ENCODE results near the gene IPO8.

DNA sequence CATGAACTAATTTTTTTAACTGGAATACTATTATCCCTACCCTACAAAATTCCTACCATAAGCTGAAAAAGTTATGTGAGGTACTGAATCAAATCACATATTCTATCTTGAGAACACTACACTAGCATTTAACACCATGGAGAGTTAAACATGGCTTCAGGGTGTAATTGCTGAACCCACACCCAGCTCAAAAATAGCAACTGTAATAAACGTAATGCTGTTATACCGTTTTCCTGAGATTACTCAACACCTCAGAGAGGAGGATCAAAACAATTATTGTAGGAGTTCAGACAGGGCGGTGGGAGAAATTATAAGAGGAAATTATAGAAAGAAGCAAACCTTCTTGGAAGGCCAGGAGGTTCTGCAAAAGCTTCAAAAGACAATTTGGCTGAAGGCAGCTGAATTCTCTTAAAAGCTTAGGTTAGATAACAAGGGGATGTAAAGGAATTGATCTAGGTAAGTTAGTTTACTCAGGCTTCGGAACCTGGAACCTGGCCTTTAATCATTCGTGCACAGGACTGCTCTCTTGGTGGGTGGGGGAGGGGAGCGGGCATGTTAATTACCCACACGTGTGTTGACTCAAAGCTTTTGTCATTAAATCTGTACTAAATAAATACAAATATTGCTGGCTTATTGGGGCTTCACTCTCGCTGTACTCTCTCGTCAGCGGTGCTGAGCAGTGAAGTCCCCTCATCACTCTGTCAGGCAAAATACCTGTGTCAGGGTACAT, 12.1 kb upstream of the IPO8 start:
- TF ChIP-seq, protein P1, sequence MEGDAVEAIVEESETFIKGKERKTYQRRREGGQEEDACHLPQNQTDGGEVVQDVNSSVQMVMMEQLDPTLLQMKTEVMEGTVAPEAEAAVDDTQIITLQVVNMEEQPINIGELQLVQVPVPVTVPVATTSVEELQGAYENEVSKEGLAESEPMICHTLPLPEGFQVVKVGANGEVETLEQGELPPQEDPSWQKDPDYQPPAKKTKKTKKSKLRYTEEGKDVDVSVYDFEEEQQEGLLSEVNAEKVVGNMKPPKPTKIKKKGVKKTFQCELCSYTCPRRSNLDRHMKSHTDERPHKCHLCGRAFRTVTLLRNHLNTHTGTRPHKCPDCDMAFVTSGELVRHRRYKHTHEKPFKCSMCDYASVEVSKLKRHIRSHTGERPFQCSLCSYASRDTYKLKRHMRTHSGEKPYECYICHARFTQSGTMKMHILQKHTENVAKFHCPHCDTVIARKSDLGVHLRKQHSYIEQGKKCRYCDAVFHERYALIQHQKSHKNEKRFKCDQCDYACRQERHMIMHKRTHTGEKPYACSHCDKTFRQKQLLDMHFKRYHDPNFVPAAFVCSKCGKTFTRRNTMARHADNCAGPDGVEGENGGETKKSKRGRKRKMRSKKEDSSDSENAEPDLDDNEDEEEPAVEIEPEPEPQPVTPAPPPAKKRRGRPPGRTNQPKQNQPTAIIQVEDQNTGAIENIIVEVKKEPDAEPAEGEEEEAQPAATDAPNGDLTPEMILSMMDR (IDR thresholded peaks at IDR 0.05 in 4 of 5, conservative IDR thresholded peaks at IDR 0.05 in 1 of 5) = no peak
- no peak for TF ChIP-seq POLR2A (IDR thresholded peaks at IDR 0.05)

Measured in gastrocnemius medialis (tissue), 4 donors.